ENCODE data around the gene EFR3B.

The EFR3B gene

DNA sequence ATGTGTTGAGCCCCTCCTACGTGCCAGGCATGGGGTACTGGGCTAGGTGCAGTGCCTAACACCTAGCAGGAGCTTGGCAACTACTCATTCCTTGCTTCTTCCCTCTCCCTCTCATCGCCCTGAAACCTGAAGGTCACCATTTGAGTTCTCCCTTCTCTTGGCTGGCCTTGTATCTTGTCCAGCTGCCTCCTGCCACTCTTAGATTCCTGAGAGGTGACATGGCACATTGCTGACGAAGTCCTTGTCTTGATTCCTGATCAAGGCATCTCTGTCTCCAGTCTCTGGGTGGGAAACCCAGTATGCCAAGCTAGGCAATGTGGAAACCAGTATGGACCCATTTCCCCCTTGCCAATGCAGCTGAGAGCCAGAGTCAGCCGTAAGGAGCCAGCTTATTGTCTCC is 9.0 kb upstream of the EFR3B start:
- in situ Hi-C loops (cut with HindIII; ENCODE audit: low sequenced_read_pairs): no loop called here

DNA sequence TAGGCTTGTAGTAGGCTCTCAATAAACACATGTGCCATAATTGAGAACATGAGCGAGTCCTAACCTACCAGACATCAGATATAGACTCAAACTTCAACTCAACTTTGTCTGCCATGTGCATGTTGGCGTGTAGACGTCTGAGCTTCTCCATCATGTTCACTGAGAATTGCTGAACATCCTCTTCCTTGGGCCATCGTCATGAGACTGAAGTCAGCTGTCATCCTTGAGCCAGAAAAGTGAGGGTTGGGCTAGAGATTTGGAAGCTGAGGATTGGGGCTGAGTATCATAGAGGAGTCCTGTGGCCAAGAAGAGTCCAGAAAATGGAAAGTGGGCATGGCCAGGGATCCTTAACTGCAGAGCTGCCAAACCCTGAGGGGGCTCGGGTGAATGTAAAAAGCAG is 7.8 kb upstream of the EFR3B start:
- in situ Hi-C loops (cut with HindIII; ENCODE audit: low sequenced_read_pairs): no loop called here

DNA sequence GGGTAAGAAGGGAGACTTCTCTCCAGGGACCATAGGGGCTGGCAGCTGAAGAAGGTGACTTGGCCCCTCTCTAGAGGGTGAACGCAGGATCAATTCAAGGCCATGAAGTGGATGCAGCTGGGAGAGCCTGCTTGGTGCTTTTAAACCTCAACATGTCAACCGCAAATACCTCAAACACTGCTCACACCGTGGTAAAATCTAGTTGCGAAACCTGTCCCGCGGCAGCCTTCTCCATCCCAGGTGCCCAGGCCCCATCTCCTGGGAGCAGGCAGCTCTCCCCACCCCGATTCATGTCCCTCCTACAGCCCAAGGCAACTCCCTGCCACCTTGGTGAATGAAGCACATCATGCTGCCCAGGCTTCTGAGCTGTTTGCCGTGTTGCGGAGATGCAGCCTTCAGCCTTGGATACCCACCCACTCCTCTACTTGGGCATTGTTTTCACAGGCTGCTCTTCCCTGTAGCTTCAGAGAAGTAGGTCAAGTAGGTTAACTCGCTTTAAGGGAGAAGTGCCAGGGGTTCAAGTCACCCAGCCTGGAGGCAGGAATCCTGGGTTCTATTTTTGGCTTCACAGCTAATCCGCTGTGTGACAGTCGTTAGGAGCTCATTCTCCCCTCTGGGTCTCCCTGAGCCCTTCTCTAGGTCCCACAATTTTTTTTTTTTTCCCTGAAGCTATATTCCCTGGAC is 6.2 kb upstream of the EFR3B start:
- in situ Hi-C loops (cut with HindIII; ENCODE audit: low sequenced_read_pairs): no loop called here

DNA sequence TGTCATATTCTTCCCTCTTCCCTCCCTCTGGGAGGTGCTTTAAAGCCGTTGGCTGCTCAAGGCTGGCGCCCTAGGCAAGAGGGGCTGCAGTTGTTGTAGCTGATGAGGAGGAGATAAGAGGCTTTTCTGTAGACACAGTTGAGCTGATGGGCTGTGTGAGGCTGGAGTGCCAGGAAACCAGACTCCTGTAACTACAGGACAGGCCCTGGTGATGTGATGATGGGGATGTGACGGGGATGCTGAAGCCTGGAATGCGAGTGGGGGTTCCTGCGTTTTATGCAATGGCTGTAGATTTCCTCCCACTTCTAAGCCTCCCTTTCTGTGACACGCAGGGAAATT is 5.7 kb upstream of the EFR3B start:
- in situ Hi-C loops (cut with HindIII; ENCODE audit: low sequenced_read_pairs): no loop called here

DNA sequence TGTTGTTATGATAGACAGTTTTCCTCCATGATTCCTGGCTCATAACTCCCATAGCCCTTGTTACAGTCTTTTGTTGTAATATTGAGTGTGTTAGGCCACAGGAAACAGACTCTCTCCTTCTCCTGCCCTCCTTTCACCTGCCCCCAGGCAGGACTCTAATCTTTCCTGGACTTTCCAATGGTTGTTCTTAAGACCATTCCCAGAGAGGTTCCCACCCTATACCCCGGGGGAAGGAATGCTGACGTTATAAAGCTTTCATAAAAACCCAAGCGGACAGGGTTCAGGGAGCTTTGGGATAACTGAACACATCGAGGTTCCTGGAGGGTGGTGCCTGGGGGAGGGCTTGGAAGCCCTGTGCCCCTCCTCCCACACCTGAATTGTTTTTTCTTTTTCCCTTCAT is 2.8 kb upstream of the EFR3B start:
- in situ Hi-C loops (cut with HindIII; ENCODE audit: low sequenced_read_pairs): no loop called here

DNA sequence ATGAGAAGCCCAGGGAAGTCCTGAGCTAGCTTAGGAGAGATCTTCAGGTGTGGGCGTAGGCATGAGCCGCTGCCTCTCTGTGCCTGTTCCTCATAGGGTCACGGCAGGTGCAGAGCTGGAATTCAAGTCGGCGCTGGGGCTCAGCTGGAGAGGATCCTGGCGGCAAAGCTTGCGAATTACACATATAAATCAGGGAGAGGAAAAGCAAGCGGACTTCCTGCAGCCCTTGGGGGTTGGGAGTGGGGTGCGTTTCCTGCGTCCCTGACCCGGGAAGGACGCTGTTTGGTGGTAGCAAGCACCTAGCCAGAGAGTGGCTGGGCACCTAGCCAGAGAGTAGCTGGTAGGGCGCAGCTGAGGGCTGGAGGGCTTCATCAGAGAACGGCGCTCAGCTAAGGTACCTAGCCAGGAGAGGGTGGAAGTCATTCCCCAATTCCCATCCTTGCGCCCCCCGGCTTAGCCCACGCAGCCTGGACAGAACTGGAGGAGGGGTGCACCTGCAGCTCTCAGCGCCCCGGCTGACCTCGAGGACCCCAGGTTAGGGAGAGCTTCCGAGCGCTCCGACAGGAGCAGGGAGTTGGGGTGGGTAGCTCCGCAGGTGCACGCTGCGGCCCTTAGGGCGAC is 459 bp upstream of the EFR3B start:
- in situ Hi-C loops (cut with HindIII; ENCODE audit: low sequenced_read_pairs): no loop called here

DNA sequence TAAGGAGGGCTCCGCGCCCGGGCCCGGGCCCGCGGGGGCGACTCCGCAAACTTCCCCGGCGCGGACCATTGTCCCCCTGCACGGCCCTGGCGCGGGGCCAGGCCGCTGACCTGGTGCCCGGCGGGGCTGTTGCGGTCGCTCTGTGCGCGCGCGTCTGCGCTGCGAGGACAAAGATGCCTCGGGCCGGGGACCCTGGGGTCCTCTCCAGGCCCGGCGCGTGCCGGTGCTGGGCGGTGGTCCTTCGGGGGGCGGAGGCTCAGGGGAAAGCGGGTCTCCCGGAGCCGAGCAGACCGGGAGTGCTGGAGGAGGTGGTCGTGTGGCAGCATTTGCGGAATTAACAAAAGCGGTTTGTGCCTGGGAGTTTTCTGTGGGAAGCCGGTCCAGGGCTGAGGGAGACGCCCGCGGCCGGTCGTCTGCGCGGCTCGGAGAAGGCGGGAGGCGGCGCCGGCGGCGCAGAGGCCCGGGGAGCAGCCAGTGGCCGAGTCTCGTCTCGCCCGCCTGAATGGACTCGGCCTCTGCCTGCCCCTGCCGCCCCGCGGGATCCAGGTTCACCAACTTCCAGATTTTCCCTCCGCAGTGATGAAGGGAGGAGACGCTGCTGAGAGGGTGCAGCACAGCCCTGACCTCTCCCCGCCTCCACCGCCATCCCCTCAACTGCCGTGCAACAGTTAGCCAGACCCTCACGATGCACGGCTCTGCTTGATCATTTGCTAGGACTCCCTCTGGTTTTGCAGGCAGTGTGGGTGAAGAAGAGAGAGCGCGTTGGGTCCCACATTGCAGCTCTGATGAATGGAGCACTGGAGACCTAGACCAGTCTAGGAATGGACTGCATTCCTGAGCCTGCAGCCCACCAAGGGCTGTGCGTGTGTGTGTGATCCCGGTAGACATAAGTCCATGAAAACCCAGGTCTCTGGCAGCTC is 705 bp downstream of the EFR3B start:
- in situ Hi-C loops (cut with HindIII; ENCODE audit: low sequenced_read_pairs): no loop called here

DNA sequence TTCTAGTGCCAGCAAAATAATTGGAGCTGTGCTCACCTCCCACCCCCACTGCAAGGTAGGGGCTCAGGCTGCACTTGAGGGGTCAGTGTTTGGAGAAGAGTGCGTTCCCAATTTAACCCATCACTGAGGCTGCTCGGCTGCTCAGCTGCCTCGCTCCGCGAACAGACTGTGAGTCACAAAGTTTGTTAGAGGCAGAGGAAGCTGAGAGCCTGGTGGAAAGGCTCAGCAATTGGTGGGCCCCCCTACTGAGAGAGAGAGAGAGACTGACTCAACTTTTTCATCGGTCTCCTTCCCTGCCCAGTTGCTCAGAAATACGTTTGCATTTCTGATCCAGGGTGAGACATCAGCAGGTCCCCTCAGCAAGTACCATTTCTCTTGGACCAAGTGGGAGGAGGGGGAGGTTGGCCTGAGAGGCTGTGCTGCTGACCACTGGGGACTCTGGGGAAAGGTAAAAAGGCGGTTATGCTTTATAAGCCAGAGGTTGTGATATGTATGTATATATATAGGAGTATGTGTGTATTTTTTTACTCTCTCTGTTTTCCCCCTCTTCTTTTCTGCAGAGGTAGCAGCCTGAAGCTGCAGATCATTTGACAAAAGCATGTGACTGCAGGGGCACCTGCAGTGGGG is 1.5 kb downstream of the EFR3B start:
- in situ Hi-C loops (cut with HindIII; ENCODE audit: low sequenced_read_pairs): no loop called here

DNA sequence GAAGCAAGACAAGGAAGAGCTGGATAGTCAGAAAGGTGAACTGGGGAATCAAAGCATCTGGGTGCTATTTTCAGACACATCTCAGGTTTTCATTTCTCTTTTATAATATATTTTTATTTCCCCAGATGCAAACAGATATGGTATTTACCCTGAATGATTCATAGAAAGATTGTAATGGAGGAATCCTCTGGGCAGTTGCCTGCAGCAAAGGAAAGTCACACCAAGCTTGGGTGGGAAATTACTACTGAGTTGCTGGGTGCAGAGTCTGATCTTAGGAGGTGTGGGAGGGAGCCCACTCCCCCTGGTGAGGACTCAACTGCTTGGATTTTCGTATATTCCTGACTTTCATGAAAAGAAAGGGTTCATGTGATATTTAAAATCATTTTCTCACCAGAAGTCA is 2.1 kb downstream of the EFR3B start:
- in situ Hi-C loops (cut with HindIII; ENCODE audit: low sequenced_read_pairs): no loop called here

DNA sequence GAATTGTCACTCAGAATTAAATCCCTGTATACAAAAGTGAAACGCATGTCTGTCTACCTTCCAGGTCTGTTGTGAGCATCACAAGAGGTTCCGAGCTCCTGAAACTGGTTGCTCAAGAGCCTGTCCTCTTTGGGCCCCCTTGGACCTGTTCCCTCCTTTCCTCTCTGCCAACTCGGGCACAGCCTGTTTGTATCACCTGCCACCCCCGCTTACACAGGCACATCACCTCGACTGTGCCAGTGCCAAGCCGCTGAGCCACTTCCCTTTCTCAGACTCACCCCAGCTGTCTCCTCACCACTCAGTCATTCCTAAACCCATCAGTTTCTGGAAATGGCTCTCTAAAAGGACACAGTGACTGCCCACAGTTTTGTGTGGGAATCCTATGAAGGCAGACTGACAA is 3.1 kb downstream of the EFR3B start:
- in situ Hi-C loops (cut with HindIII; ENCODE audit: low sequenced_read_pairs): no loop called here

DNA sequence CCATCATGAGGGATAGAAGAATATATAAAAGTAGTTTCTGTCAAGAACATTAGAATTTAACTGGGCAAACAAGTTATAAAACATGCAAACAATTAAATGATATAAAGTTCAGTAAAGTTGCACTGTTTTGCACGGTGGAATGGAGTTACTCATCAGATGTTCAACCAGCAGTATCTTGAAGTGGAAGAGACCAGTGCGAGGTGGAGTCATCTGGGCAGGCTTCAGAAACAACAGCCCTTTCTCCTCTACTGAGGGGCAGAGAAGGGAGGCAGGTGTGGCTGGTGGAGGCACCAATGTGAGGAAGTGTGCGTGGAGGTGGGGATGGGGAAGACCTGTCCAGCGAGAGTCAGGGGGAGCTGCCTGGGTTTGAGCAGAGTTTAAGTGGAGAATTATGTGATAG is 7.5 kb downstream of the EFR3B start:
- in situ Hi-C loops (cut with HindIII; ENCODE audit: low sequenced_read_pairs): no loop called here

DNA sequence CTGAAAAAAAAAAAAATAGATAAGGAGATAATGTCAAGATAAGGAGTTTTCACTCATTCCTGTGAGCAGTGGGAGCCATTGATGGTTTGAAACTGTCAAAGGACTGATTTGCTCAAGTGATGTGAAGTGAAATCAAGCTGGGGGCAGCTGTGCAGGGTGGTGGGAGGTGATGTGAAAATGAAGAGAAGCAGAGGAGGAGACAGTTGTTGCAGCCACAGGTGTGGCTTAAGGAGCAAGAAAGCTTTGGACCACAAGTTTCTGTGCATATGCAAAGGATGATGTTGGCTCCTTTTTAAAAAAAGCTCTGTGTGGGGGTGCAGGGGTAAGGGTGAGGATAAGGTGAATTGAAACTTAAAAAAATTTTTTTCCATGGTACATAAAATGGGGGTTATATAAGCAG is 8.3 kb downstream of the EFR3B start:
- in situ Hi-C loops (cut with HindIII; ENCODE audit: low sequenced_read_pairs): no loop called here

DNA sequence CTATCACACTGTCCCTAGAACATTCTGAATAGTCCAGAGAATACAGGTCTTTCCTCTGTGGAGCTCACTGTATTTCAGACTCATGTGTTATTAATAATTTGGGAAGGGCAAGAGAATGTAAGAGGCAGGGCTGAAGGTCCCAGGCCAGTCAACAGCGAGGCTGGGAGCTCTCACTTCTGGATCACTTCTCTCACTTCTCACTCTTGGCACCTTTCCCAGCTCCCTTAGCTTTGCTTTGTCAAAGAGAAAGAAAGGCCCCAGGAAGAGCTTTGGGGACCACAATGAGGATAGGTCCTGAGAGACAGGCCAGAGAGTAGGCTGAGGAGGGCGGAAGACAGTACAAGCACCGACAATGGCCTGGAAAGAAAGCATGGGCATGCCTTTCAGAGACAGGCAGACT is 11.2 kb downstream of the EFR3B start:
- in situ Hi-C loops (cut with HindIII; ENCODE audit: low sequenced_read_pairs): no loop called here

DNA sequence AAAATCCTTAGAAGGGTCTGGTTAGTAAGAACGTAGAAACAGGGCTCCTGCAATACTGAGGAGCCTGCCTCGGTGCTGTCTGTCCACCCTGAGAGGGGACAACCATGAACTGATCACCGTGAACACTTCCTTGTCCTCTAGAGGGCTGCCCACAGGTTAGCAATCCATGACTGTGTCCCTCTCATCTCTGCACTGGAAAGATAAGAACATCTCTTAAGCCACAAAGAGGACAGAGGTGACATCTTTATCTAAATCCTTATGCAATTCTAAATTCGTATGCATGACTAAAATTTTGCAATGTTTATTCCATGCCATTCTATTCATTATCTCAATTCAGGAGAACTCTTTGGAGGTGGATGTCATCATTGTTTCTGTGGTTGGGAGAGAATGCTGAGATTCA is 12.8 kb downstream of the EFR3B start:
- in situ Hi-C loops (cut with HindIII; ENCODE audit: low sequenced_read_pairs): no loop called here

DNA sequence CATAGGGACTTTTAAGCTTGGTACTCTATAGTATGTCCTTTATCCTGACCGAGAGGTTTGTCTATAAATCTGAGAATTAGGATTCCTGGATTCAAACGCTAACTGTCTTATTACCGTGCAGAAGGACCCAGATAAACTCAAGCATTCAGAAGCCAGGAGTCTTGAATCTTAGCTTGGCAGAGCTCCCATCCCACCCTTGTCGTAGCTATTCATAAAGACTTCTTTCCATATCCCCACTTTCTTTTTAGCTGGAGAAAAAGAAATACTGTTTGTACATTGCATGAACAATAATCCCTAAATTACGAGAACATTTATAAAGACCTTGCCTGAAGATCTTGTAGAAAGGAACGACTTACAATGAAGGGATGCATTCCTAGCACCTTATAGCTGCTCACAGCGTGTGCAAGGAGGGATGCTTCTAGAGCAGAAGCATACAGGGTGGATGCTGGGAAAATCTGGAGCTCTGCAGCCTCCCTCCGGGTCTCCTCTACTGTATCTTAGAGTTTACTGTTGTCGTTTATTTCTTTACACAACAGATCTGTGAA is 13.6 kb downstream of the EFR3B start:
- in situ Hi-C loops (cut with HindIII; ENCODE audit: low sequenced_read_pairs): no loop called here

DNA sequence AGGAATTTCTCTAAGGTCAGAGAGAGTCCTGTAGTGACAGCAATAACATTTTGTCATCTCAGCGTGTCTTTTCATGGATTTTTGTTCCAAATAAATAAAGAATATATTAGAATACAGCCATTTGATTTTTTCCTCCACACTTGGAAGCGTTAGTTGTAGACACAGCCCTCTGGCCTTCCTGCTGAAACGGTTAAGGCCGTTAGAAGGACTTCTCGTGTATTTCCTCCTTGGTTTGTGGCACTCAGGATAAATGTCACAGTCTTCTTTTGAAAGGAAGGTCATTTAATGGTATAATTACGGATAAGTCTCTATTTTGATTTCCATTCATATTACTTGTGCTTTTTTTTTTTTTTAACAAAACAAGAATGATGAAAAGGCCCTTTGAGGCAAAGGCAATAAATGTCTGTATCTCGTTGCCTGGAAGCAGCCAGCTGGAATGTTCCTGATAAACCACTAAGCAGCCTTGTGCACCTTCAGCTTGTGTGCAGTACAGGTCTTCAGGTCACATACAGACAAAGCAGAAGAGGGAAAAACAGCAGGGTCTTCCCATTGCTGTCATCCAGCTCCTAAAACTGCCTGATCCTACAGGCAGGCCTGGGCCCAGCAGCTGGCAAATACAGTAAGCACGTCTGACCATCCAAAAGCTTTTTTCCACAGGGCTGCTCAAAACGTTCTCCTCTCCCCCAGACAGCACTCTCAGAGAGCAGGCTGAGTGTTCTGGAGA is 14.4 kb downstream of the EFR3B start:
- in situ Hi-C loops (cut with HindIII; ENCODE audit: low sequenced_read_pairs): no loop called here

DNA sequence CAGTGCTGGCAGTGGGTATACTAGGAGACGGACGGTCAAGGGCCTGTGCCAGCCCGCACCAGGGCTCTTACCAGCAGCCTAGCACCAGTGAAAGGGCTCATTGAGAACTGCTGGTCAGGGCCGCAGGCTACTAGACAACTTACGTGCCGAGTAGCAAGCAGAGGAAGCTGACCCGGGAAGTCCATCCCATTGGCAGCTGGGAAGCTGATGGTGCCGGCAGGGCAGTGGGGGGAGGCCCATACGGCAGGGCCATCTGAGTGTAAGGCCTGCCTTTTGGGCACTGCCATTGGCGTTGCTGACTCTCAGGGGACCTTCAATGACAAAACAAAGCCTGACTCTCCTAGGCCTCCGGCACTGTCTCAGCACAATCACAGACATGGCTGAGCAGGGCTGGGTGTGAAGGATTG is 20.6 kb downstream of the EFR3B start:
- in situ Hi-C loops (cut with HindIII; ENCODE audit: low sequenced_read_pairs): no loop called here

DNA sequence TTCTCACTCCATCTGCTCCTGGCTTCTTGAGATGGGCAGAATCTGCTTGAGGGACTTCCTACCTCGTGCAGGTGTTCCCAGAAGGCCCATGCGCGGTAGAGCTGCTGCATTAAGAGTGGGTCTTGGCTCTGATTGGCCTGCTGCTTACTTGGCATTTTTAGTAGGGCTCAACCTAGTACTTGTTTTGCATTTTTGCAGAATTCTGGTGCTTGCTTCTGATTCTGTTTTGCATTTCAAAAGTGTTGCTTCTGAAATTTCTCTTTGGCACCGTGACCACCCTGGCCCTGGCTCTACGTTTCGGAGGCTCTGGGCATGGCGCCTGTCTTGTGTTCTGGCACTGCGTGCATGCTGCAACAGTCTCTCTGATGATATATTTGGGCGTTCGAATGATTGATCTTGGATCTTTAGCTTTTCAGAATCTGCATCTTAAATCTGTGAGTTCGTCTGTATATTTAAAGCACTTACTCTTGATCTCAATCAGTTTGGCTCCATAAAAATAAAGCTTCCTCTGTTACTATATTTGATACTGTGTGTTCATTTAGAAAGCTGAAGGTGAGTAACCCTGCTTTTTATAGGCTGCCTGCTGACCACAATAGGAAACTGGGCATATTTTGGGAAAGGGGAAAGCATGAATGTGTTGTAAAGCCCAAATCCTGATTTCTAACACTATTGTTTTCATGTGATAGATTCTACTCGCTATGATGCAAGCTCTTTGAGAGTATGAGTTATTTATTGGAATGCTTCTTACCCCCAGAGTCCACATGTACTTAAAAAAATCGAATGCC is 22.2 kb downstream of the EFR3B start:
- in situ Hi-C loops (cut with HindIII; ENCODE audit: low sequenced_read_pairs): no loop called here

DNA sequence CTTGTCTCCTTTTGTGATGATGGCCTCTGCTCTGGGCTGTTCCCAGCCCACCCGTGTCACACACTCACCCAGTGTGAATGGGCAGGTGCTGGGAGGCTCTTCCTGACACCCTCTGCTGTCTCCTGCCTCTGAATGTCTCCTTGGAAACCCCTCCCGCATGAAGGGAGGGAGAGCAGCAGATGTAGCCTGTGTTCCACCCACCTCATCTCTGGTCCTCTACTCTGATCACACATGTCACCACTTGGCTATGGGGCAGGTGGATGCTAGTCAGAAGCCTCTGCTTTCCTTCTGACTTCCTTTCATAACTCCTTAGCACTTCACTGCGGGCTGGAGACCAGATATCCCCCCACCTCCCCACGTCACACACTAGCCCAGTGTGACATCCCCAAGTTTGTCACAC is 23.9 kb downstream of the EFR3B start:
- in situ Hi-C loops (cut with HindIII; ENCODE audit: low sequenced_read_pairs): no loop called here

DNA sequence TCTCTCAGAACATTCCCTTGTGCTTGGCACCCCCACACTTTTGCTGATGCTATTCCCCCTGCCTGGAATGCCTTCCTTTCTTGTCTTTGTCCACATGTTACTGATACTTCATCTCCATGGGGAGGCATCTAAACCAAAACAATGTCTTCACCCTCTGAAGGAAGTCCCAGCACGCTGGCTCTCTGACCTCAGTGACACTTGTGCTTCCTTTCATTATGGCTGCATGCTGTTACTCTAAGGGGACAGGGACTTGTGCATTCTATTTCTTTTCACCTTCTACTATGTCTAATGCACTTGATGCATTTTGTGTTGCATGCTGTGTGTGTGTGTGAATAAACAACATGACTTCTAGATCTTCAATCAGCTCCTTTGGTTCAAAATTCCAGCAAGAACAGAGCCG is 24.6 kb downstream of the EFR3B start:
- in situ Hi-C loops (cut with HindIII; ENCODE audit: low sequenced_read_pairs): no loop called here

Measured in DLD1 (cell line).